Pulmonary artery endothelial cell (primary cell): ENCODE data around the gene RAB20. TPM values are rescaled to one million over a fixed set of nuclear protein-coding genes. Genes with fewer than 3 reads are reported as not detected.
"Not testable (repeated sequence)": the region's sequence is repeated elsewhere in the genome, so short reads cannot be mapped to it uniquely, and the experiment has no call there.

Experiments
- DNase-seq: peaks from one replicate; pipeline ENCODE4 v3.0.0-alpha.2; 2011; ENCODE audit warnings: low read depth, low spot score
- total RNA-seq: library from RNA; depleted of rRNA; stranded (reverse); fragments of >200 nt; gene quantifications from 2 replicates; pipeline ENCODE4 v1.2.3, GENCODE V29; 2014

Gene RAB20
- total RNA-seq, 1 donor from 2014 or later: 1.7 TPM

DNA sequence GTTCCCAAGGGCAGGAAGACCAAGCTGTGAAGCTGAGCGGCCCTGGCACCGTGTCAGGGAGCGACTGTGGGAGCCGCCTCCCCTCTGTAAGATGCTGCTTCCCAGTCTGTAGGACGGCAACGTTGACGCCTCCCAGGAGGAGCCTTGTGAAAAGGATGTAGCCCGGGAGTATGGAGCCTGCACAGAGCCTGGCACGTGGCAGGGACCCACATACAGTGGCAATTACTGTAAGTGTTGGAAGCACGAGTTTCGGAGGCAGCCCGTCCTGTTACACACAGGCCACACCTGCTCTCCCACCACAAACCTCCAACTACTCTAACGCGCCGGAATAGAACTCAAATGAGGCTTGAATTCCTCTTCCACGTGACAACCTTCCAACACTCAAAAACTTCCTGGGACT is 6.6 kb downstream of the RAB20 start:
- DNase-seq: no peak

DNA sequence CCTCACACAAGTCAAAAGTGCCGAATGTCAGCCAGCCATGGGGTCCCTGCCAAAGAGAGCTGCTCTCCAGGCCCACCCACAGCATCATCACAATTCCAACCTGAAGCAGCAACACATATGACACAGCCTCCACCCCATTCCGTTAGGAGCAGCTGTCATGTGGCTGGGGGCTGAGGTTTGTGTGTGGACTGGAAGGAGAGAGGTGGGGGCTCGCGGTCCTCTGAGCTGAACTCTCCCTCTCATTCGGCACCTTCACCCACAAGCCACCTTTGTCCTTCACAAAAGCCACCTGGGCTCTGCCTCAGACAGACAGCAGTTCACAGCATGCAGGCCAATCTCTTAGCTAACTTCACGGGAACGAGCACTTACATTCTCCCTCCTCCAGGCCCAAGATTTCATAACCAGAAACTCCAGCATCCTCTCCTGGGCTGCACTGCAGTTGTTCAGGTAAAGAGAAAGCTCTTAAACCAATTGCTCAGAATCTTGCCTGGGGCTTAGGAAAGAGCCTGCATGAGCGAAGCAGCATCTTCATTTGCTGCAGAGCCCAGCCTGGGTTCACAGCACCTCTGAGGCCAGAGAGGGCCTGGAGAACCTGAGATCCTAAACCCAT is 7.2 kb downstream of the RAB20 start:
- DNase-seq: no peak

GRCh38 chr13:110553417-110553816 is 8.1 kb downstream of the RAB20 start:
- no peak for DNase-seq

GRCh38 chr13:110552767-110553166 is 8.8 kb downstream of the RAB20 start:
- no peak for DNase-seq

GRCh38 chr13:110551284-110551683 is 10.2 kb downstream of the RAB20 start:
- DNase-seq: no peak

GRCh38 chr13:110549795-110550160 is 11.7 kb downstream of the RAB20 start:
- DNase-seq: no peak

GRCh38 chr13:110548891-110549794 is 12.4 kb downstream of the RAB20 start:
- no peak for DNase-seq

DNA sequence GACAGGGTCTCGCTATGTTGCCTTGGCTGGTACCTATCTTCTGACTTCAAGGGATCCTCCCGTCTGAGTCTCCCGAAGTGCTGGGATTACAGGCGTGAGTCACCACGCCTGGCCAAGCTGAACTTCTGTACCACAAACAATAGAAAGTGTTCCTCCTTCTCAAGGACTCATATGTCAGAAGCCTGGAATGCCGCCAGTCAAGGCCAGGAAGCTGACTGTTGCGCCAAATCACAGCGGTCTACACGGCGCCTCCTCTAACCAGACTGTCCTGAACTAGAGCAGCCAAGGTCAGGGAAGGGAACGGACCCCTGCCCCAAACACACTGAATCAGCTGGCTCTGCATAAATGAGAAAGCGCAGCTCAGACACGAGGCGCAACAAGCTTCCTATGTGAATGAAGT is 14.6 kb downstream of the RAB20 start:
- peak; percentile 90 for DNase-seq

DNA sequence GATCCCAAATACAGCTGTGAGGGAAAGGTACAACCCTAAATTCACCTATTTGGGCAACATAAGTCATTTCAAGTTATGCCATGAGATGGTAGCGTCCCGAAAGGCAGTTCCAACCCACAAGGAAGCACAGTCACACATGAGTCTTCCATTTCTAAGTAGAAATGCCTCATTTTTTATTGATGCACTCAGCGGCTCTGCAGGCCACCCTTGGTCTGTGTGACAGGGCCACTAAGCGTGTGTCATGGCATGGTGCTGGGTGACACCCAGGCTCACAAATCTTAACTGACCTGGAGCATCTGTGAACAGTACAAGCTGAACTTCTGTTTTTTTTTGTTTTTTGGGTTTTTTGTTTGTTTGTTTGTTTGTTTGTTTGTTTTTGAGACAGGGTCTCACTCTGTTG is 15.1 kb downstream of the RAB20 start:
- no peak for DNase-seq

DNA sequence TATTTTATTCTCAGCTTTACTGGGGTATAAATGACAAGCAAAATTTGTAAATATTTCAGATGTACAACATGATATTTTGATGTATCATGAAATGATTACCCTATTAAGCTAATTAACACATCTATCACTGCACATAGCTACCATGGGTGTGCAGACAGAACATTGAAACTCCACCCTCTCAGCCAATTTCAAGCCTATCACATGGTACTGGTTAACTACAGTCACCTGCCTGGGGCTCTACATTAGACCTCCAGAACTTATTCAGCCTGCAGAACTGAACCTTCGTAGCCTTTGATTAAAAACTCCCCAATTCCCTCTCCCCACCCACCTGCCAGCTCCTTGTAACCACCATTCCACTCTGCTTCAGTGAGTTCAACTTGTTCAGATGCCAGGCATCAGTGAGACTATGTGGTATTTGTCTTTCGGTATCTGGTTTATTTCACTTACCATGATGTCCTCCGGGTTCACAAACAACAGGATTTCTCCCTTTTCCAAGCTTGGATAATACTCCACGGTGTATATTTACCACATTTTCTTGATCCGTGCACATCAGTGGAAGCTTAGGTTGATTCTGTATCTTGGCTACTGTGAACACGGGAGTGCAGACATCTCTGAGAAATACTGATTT is 19.2 kb downstream of the RAB20 start:
- no peak for DNase-seq

DNA sequence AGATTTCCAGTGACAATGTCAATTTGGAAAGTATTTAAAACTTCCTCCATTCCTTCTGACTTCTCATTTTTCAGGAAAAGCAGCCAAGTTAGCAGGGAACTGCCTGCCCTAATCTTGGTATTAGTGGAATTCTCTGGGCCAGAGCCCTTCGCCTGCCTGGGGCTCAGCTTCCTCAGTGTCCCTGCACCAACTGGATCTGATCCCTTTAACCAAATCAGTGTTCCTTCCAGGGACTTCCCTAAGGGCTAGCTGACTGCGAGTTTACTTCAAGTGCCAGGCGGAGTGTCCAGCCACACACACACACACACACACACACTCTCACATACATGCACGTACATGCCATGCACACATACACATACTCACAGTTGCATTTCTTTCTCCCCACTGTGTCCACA is 20.0 kb downstream of the RAB20 start:
- DNase-seq: no peak

GRCh38 chr13:110540871-110541525 is 20.5 kb downstream of the RAB20 start:
- DNase-seq: no peak

- DNase-seq: no peak
Measured at GRCh38 chr13:110539894-110540293, 21.6 kb downstream of the RAB20 start.

GRCh38 chr13:110538632-110539031 is 22.9 kb downstream of the RAB20 start:
- no peak for DNase-seq

GRCh38 chr13:110536006-110536693 is 25.4 kb downstream of the RAB20 start:
- DNase-seq: no peak

- DNase-seq: no peak
Measured at GRCh38 chr13:110535526-110535925, 26.0 kb downstream of the RAB20 start.

DNA sequence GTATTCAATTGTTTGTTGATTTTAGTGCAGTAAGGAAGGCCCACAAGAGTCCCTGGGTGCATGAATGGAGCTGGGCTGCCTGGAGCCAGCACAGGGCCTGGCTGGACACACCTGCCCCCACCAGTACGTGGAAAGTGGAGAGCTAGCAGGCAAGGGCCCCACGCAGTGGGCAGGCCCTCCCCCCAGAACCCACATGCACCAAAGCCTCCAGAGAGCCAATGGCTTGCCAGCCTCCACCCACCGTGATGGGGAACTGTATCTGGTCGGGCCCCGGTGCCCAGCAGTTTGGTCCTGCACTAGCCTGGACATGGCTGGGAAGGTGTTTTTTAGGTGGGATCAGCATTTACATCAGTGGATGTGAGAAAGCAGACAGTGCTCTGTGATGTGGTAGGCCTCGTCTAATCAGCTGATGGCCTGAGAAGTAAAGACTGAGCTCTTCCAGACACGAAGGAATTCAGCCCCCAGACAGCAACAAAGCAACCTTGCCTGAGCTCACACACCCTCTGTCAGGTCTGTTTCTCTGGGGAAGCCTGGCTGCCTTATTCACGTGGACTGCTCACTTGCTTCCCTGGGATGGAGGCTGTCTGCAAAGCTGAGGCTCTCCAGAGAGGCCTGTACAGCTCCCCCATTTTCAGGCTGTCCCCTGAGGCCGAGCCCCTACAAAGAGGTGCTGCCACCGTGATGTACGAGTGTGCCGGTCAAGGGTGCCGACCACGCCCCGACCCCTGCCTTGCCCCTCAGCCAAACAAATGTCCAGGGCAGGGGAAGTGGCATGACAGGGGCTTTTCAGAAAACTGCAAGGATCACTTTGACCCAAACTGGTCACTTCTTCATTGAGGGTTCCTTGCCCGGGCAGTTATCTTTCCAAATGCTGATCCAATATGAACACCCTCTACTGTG is 27.5 kb downstream of the RAB20 start:
- no peak for DNase-seq

GRCh38 chr13:110532258-110532657 is 29.3 kb downstream of the RAB20 start:
- DNase-seq: not testable (repeated sequence)

DNA sequence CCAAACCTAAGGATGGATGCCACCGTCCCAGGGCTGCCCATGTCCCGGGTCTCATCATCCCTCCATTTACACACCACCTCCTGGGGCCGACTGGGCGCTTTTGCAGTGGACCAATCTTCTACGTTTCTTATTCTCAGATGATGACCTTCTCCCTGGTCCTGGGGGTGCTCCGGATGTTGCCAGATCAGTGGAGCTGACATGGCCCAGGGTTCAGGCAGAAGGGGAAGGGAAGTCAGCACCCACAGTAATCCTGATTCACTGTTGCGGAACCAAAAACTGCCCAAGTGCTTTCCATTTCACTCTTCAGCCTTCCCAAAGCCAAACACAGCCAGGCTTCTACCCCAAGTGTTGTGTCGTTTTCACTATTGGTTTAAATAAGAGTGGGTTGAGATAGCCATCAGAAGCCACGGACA is 29.8 kb downstream of the RAB20 start:
- DNase-seq: no peak

GRCh38 chr13:110531100-110531499 is 30.4 kb downstream of the RAB20 start:
- DNase-seq: no peak
